HG03342 (cell line): ENCODE results near the gene ANKS1A.

Source experiments
- ATAC-seq: cut with Tn5 transposase; IDR thresholded peaks from one replicate; pipeline ENCODE4 v1.9.1; 2021; ENCODE audit warnings: mild to moderate bottlenecking, moderate library complexity; ENCODE audit not compliant: unreplicated experiment

The ANKS1A gene

GRCh38 chr6:34955442-34955841, 66.4 kb downstream of the ANKS1A start:
- no peak for ATAC-seq

- ATAC-seq, result no peak
Observed at GRCh38 chr6:34957231-34957783, 68.3 kb downstream of the ANKS1A start.

- no peak for ATAC-seq
Observed at GRCh38 chr6:34958734-34959133, 69.7 kb downstream of the ANKS1A start.

- no peak for ATAC-seq
Observed at GRCh38 chr6:34959224-34959623, 70.2 kb downstream of the ANKS1A start.

- ATAC-seq, result no peak
Observed at GRCh38 chr6:34961082-34961481, 72.0 kb downstream of the ANKS1A start.

- no peak for ATAC-seq
Observed at GRCh38 chr6:34961574-34961973, 72.5 kb downstream of the ANKS1A start.

- ATAC-seq, result no peak
Observed at GRCh38 chr6:34964564-34964963, 75.5 kb downstream of the ANKS1A start.

- no peak for ATAC-seq
Observed at GRCh38 chr6:34967461-34967860, 78.4 kb downstream of the ANKS1A start.

GRCh38 chr6:34969662-34970265, 80.7 kb downstream of the ANKS1A start:
- ATAC-seq, result no peak

GRCh38 chr6:34970488-34970887, 81.4 kb downstream of the ANKS1A start:
- ATAC-seq, result no peak

- no peak for ATAC-seq
Observed at GRCh38 chr6:34970957-34971356, 81.9 kb downstream of the ANKS1A start.

GRCh38 chr6:34973547-34974248, 84.6 kb downstream of the ANKS1A start:
- ATAC-seq, result no peak

GRCh38 chr6:34974249-34974642, 85.2 kb downstream of the ANKS1A start:
- ATAC-seq, result no peak

- ATAC-seq, result no peak
Observed at GRCh38 chr6:34976239-34976638, 87.2 kb downstream of the ANKS1A start.

GRCh38 chr6:34979218-34979617, 90.2 kb downstream of the ANKS1A start:
- ATAC-seq, result no peak

GRCh38 chr6:34979994-34980393, 90.9 kb downstream of the ANKS1A start:
- ATAC-seq, result no peak

- no peak for ATAC-seq
Observed at GRCh38 chr6:34981366-34981765, 92.3 kb downstream of the ANKS1A start.

- no peak for ATAC-seq
Observed at GRCh38 chr6:34981951-34982350, 92.9 kb downstream of the ANKS1A start.

- no peak for ATAC-seq
Observed at GRCh38 chr6:34982424-34982852, 93.4 kb downstream of the ANKS1A start.

- no peak for ATAC-seq
Observed at GRCh38 chr6:34984416-34984815, 95.4 kb downstream of the ANKS1A start.

- ATAC-seq, result no peak
Observed at GRCh38 chr6:34985236-34985635, 96.2 kb downstream of the ANKS1A start.

GRCh38 chr6:34986845-34987246, 97.8 kb downstream of the ANKS1A start:
- ATAC-seq, result no peak
